Nucleus accumbens (tissue), 56 donors: Measurements from ENCODE around the gene GIPC3.

Experiments
- DNase-seq, 56 donors: peaks; one replicate each; lab custom pipeline; 2025; lab: John Stamatoyannopoulos, UW

Gene GIPC3

DNA sequence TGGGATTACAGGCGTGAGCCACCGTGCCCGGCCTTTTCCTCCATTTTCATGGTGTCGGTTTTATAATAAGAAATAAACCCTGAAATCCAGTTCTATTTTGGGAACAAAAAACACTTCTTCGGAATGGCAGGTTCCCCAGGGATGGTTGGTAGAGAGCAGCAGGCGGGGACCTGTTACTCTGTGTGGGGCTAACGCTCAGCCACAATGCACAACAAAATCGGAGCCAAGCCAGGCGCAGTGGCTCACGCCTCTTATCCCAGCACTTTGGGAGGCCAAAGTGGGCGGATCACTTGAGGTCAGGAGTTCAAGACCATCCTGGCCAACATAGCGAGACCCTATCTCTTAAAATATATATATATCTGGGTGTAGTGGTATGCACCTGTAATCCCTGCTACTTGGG is 15.7 kb downstream of the GIPC3 start:
- no peak for DNase-seq

DNA sequence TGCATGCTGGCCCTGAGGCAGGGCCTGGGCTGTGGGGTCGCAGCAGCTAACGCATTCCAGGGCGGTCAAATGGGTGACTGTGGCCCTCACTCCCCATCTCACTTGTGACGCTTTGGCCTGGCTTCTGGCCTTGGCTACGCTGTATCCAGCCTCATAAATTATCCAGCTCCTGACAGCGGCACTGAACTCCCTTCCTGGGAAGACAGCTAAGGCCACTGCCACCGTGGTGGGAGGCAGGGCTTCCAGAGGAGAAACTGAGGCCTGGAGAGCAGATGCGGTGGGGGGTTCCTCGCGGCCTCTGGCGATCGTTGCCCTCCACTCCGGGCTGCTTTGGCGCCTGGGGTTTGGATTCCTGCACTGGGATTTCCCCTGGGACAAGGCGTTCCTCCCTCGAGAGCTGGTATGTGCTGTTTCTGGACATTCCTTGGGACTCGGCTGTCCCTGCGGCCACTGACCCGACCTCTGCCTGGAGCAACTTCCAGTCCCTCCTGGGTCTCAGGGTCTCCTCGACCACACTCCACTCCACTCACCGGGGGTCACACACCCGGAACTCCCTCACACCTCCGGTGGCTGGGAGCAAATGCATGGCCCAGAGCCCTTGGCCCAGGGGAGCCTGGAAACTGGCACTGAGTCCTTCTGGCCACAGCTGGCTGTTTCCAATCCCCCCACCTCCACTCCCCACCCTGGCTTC is 18.0 kb downstream of the GIPC3 start:
- DNase-seq = no peak

DNA sequence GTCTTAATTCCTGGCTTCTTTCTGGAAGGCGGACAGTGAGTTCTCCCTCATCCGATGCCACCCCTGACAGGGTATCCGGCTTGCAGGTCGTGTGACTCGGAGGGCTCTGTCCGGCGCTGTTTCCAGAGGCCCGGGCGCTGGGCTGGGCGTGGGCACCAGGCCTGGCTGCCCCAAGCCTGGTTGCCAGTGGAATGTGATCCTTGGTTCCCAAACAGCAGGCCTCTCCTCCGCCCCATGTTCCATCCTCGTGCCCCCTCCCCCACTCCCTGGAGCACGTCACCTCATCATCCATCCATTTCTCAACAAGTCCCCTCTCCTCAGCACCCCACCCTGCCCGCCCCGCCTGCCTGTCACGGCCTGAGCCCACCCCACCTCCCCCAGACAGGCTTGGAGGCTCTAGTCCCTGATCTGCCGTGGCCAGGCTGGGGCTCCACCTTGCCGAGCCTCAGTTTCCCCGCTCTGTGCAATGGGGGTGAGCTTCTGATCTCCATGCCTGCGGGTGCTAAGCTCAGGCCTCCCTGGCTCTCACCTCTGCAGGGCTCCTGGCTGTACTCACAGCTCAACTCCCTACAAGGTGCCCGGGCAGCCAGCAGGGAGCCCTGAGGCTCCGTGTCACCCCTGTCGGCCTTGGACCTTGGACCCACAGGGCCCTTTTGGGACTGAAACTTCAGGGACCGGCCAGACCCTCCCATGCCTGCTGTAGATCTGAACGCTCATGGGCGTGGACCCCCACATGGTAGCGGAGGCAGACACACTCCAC is 19.1 kb downstream of the GIPC3 start:
- DNase-seq = no peak

DNA sequence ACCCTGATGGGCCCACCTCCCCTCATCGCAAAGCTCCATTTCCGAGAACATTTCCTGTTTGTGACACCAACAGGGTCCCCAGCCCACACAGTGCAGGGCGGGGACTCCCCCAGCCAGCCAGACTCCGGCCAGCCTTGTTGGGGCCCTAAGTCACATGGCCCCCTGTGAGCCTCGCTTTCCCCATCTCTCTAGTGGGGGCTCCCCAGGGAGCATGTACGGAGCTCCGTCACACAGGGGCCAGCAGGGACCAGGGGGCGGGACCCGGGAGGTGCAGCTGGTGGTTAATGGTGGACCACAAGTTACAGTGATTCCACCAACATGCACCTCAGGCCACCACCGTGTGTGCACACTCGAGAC is 19.7 kb downstream of the GIPC3 start:
- DNase-seq = no peak

DNA sequence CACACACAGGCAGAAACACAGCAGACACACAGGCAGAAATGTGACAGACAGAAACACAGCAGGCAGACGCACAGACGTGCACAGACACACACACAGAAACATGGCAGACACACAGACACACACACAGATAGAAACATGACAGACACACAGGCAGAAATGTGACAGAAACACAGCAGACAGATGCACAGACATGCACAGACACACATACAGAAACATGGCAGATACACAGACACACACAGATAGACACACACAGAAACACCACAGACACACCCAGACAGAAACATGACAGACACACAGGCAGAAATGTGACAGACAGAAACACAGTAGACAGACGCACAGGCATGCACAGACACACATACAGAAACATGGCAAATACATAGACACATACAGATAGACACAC is 20.1 kb downstream of the GIPC3 start:
- DNase-seq = no peak

DNA sequence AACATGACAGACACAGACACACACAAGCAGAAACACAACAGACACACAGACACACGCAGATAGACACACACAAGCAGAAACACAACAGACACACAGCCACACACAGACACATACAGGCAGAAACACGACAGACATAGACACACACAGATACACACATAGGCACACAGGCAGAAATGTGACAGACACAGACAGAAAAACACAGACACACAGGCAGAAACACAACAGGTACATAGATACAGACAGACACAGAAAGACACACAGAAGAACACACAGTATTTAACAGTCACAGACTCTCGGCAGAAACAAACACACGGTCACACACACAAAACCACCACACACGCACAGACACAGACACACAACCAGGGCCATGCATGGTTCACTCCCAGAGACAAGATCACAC is 20.5 kb downstream of the GIPC3 start:
- no peak for DNase-seq

DNA sequence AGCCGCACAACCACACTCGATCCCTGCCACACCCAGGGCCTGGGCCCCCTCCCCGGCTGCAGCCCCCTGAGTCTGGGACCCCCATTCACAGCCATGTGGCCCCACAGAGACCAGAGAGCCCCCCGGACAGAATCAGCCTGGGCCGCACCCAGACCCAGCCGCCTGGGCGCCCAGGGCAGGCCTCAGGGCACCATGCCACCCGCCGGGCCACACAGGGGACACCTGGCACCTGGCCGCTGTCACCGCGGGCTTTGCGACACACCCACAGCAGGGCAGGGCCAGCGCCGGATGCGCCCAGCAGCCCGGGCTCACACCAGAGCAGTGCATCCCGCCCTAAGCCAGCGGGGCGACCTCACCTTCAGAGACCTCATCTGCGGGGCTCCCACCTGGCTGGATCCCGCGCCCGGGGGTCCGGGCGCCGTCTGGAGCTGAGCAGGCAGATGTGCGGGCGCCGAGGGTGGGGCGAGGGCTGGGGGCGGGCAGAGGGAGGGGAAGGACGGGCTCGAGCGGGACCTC is 21.0 kb downstream of the GIPC3 start:
- no peak for DNase-seq

DNA sequence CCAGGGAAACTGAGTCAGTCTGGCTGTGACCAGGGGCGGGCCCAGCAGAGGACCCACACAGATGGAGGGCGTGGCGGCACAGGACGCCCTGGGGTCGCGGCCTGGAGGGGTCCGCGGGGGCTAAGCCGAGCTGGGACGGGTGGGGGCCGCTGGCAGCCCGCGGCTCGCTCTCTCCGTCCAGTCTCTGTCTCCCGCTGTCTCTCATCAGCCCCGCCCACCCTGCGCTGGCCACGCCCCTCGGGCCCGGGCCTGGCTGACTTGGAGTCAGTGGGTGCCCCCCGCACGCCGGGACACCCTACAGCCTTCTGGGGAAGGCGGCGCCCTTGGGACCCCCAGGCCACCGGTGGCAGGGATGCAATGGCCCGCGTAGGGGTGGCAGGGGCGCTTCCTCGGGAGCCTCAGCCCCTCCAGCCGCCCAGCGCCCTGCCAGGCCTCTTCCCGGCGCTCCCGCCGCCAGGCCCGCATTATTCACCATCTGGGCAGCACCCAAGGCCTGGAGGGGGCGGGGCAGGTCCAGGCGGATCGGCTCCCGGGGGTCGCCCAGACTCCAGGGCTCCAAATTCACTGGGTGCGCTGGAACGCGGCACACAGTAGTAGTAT is 21.5 kb downstream of the GIPC3 start, which contains the start of gene TBXA2R:
Gene TBXA2R, minus strand, starts transcription at position 186 of the 600 bp plus-strand sequence. CDS start 6,241 bp downstream, outside the sequence.
- DNase-seq = peak in 24 of 56 donors; percentile 2 to 67 (median 19)

DNA sequence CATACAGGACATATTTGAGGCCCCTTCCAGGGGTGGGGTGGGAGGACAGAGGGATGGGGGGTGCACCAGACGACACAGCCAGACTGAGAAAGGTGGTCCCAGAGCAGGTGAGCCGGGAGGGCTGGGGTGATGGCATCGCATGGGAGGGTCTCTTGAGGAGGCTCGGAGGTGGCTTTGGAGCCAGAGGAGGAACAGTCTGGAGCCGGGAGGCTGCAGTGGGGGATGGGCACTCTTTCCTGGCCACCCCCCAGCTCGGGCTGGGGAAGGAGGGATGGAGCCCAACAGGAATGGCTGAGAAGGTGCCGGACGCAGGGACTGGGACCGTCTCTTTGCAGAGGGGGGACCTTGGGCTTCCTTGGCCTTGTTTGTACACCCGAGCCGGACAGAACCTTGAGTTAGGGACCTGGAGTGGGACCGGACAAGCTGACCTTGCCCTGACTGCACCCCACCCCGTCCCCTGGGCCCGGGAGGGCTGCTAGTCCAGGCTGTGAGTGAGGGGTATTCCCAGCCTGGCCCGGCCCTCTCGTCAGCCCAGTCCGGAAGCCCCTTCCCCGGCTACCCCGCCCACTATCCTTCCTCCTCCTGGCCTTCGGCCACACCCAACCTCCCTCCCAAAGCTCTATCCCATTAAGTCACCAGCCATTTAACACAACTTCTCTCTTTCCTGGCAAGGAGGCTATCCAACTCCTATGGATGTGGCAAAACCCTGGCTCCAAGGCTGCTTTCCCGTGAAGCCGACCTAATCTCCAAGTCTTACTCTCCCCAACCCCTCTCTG is 22.2 kb downstream of the GIPC3 start:
- no peak for DNase-seq

DNA sequence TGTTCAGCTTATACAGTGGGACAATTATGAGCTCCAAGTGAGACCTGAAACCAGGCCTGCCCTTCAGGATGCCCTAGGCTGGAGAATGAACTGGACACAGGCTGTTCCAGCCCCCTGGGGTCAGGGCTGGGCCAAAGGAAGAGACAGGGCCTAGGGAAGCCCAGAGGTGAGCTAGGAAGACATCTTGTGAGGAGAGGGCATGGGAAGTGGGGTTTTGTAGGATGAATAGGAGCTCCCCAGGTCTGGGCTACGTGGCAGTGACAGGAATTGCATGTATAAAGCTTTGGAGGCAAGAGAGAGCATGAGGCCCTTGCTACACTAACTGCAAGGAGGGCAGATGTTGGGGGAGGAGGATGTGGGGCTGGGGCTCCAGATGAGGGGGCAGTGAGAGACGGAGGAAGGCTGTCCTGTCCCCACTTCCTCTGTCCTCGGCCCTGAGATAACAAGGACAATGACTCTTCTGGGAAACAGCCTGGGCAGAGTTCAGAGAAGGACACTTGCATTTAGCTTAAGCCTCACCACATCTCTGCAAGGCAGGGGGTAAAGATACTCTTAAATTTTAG is 22.9 kb downstream of the GIPC3 start:
- DNase-seq = no peak

DNA sequence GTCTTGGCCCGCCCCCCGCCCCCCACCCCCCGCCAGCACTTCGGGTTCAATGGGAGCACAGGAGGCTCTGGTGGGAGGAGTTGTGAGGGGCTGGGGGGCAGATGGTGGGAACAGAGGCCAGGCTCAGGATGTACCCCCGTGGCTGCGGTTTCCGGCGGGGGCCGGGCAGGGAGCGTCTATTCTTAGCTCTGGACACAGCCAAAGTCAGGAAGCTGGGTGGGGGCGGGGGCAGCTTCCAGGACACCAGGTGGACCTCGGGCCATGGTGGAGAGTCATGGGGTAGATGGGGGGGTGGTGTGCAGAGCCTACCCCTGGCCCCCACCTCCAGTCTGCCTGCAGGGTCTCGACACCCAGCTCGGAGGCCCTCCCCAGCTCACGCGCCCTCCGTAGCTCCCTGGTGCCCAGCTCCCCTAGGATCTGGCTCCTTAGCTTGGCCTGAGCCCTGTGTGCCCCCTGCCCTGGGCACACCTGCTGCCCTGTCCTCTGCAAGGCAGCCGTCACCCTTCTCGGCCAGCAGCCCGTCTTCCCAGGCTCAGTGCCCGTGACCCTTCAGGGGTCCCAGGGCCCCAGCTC is 23.6 kb downstream of the GIPC3 start:
- DNase-seq = no peak

DNA sequence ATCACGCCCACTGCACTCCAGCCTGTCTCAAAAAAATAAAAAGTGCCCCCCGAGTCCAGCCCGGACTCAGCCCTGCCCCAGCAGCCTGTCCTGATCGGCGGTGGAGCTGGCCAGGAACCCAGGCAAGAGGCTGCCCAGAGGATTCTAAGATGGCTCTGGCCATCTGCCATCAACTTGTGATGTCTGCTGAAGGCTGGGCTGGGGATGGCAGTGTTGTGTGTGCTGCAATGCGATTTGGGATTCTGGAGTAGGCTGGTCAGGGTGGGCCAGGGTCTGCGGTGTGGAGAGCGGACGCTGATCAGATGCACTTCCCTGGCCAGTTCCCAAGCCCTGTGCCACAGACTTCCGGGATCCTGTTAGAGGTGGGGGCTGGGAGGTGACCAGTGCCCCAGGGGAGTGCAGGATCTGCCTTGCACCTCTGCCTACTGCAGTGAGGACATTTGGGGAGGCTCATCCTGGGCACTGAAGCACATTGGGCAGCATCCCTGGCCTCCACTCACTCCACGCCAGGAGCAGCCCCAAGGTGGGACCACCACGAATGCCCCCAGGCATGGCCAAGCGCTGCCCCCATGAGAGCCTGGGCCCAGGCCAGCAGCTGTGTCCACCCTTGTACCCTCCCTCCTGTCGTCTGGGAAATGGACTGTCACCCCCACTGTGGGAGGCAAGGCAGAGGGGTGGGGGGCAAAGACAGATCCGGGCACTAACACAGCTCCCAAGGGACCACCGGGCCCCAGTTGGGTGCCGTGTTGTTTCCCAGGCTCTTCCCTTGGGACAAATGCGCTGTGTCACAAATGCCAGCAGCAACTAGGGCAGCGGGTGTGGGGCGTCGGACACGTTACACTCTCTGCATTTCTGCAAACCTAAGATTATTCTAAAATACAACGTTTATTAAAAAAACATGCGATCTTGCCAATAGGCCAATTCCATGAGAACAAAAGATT is 24.8 kb downstream of the GIPC3 start:
- no peak for DNase-seq

DNA sequence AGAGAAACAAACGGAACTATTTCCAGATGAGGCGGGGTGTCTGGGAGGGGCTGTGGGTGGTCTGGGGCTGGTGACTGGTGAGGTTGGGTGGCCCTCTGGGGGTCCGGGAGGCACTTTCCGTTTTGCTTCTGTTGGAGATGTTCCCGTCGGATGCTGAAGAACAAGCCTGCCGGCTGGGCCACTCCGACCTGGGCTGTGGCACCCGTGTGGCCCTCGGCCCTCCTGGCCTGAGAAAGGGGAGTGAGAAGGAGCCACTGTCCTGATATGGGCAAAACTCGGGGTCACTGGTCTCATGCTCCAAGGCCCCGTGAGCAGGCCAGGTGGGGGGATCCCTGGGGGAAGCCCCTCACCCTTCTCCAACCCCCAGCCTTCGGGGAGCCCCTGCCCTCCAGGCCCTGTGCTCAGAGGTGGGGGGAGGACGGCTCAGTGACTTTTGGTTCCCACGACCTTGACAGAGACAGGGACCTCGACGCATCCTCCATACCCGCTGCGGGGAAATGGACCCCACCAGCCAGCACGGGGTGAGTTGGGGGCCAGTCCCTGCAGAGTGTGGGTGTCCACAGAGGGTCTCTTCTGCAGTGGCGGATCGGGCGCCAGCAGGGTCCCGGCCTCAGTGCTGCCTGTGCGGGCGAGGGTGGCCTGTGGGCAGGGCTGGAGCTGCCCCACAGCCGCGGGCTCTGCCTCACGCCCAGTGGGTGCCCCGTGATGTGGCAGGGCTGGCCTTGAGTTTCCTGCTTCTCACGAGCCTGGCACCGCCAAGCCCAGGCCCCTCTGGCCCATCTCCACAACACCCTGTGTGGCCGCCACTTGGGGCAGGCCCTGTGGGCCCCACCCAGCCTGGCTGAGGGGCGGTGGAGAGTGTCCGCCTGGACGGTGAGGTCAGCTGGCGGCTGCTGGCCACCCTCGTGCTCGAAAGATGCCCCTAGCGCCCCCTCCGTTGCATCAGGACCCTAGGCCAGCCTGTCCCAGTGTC is 25.8 kb downstream of the GIPC3 start:
- DNase-seq = no peak

DNA sequence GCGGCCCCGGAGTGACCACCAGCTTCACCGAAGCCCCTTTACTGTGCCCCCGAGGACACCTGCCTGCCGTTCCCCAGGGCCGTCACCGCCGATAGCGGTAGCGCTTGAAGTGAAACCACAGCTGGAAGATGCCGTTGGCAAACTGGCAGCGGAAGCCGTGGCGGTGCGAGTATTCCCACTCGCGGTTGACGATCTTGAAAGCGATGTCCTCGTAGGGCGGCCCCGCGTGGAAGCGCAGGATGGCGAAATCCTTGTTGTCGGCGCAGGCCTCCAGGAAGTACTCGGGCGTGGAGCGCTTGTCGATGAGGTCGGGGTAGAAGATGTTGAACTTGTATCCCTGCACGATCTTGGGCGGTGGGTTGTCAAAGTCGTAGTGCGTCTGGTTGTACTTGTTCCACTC is 26.6 kb downstream of the GIPC3 start:
- no peak for DNase-seq

DNA sequence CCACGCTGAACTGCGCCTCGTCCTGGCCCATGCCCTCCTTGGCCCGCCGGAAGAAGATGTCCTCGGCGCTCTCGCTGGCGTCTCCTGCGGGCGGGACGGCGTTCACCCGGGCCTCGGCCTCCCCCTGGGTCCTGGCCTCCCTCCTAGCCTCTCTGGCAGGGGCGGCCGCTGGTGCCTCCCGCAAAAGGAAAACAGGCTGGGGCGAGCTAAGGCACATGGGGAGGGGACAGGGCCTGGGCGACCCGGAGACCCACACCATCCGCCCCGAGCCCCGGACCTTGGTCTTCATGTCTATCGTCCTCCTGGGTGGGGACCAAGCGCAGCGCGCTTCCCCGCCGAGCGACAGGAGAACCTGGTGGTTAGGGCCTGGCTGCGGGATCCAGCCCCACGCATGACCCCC is 27.1 kb downstream of the GIPC3 start:
- DNase-seq = no peak

DNA sequence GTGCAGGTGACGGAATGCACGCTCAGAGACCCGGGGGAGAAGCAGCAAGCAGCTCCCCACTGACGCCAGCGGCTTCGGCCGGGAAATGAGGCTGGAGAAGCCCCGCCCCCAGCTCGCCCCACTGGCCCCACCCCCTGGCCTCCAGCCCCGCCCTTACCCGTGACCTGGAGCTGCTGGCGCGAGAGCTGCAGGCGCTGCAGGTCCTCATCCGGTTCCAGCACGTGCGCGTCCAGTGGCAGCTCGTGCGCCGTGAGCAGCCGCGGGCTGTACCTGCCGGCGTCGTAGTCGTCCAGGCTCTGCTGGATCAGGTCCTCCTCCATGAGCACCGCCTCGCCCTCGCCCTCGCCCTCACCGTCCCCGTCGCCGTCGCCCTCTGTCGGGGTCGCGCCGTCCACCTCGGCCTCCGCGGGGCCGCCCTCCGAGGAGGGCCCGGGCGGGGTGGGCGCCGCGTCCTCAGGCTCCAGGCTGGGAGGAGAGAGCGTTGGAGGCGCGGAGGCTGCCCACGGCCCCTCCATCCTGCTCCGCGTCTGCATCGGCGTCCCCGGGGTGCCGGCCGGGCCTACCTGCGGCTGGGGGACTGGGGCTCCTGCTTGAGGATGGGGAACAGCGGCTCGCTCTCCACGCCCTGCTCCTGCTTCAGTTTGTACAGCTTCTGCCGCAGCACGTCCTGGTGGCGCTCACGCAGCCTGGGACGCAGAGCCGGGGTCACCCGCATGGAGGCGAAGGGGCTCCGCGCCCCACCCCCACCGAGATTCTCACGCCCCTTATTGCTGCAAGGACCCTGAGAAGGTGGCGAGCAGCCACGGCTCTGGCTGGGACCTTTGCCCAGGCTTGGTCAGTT is 27.8 kb downstream of the GIPC3 start:
- no peak for DNase-seq
